ENCODE results near the gene NPEPPS. TPM values are rescaled to one million over a fixed set of nuclear protein-coding genes. Genes with fewer than 3 reads are reported as not detected.
"Not testable (repeated sequence)": the region's sequence is repeated elsewhere in the genome, so short reads cannot be mapped to it uniquely, and the experiment has no call there.

Gene NPEPPS
- total and polyA plus RNA-seq, 2 of the 8 experiments (the other 6 are each of a cell fraction or from before 2014, with no cell fraction given), result 53.6 to 118 TPM

DNA sequence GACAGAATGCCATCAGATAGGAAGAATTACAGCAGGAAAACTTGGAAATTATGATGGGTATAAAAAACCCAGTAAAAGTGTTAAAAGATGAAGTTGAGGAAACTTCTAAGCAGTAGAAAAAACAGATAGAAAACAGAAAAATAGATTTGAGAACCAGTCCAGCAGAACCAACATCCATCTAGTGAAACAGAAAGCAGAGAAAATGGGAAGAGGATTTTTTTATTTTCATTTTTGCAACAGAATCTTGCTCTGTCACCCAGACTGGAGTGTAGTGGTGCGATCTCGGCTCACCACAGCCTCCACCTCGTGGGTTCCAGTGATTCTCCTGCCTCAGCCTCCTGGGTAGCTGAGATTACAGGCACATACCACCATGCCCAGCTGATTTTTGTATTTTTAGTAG is 41.7 kb downstream of the NPEPPS start:
- H4K5ac ChIP-seq (ENCODE audit: insufficient read length, low read depth, low read length); H3K9me3 ChIP-seq (ENCODE audit: insufficient read depth in 2 of 2, low read depth in 1 of 2, low read length in 1 of 2); H3K18ac ChIP-seq (ENCODE audit: extremely low read depth, low read length); H3K23me2 ChIP-seq (ENCODE audit: low read depth, low read length); H2BK120ac ChIP-seq (replicated peaks; ENCODE audit: low read depth, low read length); H3K14ac ChIP-seq (ENCODE audit: insufficient read length); CTCF ChIA-PET (ENCODE audit: partially characterized antibody); H3K79me1 ChIP-seq (ENCODE audit: low read depth, low read length); H3K79me2 ChIP-seq (ENCODE audit: control insufficient read depth in 1 of 2, insufficient read depth in 2 of 2, low read length in 2 of 2); H3K36me3 ChIP-seq (ENCODE audit: control insufficient read depth in 2 of 4, insufficient read depth in 4 of 4, low read length in 3 of 4); FAIRE-seq; DNase-seq (ENCODE audit: low read depth in 1 of 2, low spot score in 2 of 2); H3K4me2 ChIP-seq (ENCODE audit: insufficient read depth in 1 of 2, low read depth in 2 of 2, low read length in 2 of 2); H3K56ac ChIP-seq (replicated peaks; ENCODE audit: insufficient read length, low read depth, low read length); H2AFZ ChIP-seq (ENCODE audit: low read length); H2BK20ac ChIP-seq (ENCODE audit: low read length); H4K91ac ChIP-seq (replicated peaks; ENCODE audit: insufficient read length, low read length); H2BK5ac ChIP-seq (ENCODE audit: low read depth, low read length); H4K20me1 ChIP-seq (replicated peaks in 1 of 2; ENCODE audit: control insufficient read depth in 1 of 2, insufficient read depth in 2 of 2, low read length in 2 of 2); H3K27ac ChIP-seq (ENCODE audit: low read depth, low read length); H2BK15ac ChIP-seq (ENCODE audit: low read length); H3K4me1 ChIP-seq (replicated peaks in 1 of 4; ENCODE audit: control insufficient read depth in 3 of 4, insufficient read depth in 4 of 4, low read length in 3 of 4); H2AK5ac ChIP-seq (ENCODE audit: low read depth, low read length); H3K9ac ChIP-seq (replicated peaks in 1 of 4; ENCODE audit: extremely low read depth in 1 of 4, low read depth in 3 of 4, low read length in 3 of 4); H3K27me3 ChIP-seq (replicated peaks in 1 of 4; ENCODE audit: control insufficient read depth in 3 of 4, extremely low read depth in 1 of 4, insufficient read depth in 3 of 4, low read length in 3 of 4); H4K8ac ChIP-seq (ENCODE audit: extremely low read depth, insufficient read depth, low read length); POLR2A ChIA-PET (ENCODE audit: partially characterized antibody); H2BK12ac ChIP-seq (ENCODE audit: low read depth, low read length); H3K4ac ChIP-seq (replicated peaks; ENCODE audit: insufficient read length, low read depth, low read length); H3K4me3 ChIP-seq (ENCODE audit: extremely low read depth in 1 of 4, insufficient read depth in 2 of 4, low read depth in 3 of 4, low read length in 4 of 4); H3K23ac ChIP-seq (ENCODE audit: insufficient read length): not testable (repeated sequence)
- WGBS, 2 experiments (ENCODE audit: extremely low coverage in 1 of 2, insufficient coverage in 1 of 2, insufficient read length in 1 of 2, insufficient replicate concordance in 2 of 2, low coverage in 1 of 2, low lambda C conversion rate in 2 of 2, missing lambda C conversion rate in 1 of 2), result 96% methylated on average over 3 of the region's 3 CpGs; no CpG with 5 or more reads in 1 of the 2 experiments

DNA sequence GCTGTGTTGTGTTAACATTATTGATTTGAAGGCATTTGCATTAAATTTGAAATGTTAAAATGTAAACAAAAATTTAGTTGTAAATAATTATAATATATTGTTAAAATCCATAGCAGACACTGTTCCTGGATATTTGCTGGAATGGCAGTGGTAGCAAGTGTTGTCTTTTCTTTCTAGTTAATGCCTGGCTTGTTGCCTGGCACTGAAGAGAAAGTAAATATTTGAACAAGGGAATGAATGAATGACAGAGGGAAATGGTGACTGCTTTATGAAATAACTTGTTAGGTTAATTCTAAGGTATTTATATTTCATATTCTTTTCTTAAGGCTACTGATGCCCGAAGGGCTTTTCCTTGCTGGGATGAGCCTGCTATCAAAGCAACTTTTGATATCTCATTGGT is 51.5 kb downstream of the NPEPPS start:
- H2BK12ac ChIP-seq (ENCODE audit: low read depth, low read length); H3K36me3 ChIP-seq (ENCODE audit: control insufficient read depth in 2 of 4, insufficient read depth in 4 of 4, low read length in 3 of 4); H2BK120ac ChIP-seq (replicated peaks; ENCODE audit: low read depth, low read length); H4K8ac ChIP-seq (ENCODE audit: extremely low read depth, insufficient read depth, low read length); H3K18ac ChIP-seq (ENCODE audit: extremely low read depth, low read length); H3K27ac ChIP-seq (ENCODE audit: low read depth, low read length); H3K79me1 ChIP-seq (ENCODE audit: low read depth, low read length); H2BK5ac ChIP-seq (ENCODE audit: low read depth, low read length); H3K56ac ChIP-seq (replicated peaks; ENCODE audit: insufficient read length, low read depth, low read length); H3K14ac ChIP-seq (ENCODE audit: insufficient read length); H3K23me2 ChIP-seq (ENCODE audit: low read depth, low read length); H2BK15ac ChIP-seq (ENCODE audit: low read length); POLR2A ChIA-PET (ENCODE audit: partially characterized antibody); H3K9me3 ChIP-seq (ENCODE audit: insufficient read depth in 2 of 2, low read depth in 1 of 2, low read length in 1 of 2); CTCF ChIA-PET (ENCODE audit: partially characterized antibody); H3K23ac ChIP-seq (ENCODE audit: insufficient read length); H3K4ac ChIP-seq (replicated peaks; ENCODE audit: insufficient read length, low read depth, low read length); H2AK5ac ChIP-seq (ENCODE audit: low read depth, low read length); H3K4me3 ChIP-seq (ENCODE audit: extremely low read depth in 1 of 4, insufficient read depth in 2 of 4, low read depth in 3 of 4, low read length in 4 of 4); H3K4me2 ChIP-seq (ENCODE audit: insufficient read depth in 1 of 2, low read depth in 2 of 2, low read length in 2 of 2); H3K4me1 ChIP-seq (replicated peaks in 1 of 4; ENCODE audit: control insufficient read depth in 3 of 4, insufficient read depth in 4 of 4, low read length in 3 of 4); H3K9ac ChIP-seq (replicated peaks in 1 of 4; ENCODE audit: extremely low read depth in 1 of 4, low read depth in 3 of 4, low read length in 3 of 4); H4K5ac ChIP-seq (ENCODE audit: insufficient read length, low read depth, low read length); H2AFZ ChIP-seq (ENCODE audit: low read length); H3K27me3 ChIP-seq (replicated peaks in 1 of 4; ENCODE audit: control insufficient read depth in 3 of 4, extremely low read depth in 1 of 4, insufficient read depth in 3 of 4, low read length in 3 of 4); H4K20me1 ChIP-seq (replicated peaks in 1 of 2; ENCODE audit: control insufficient read depth in 1 of 2, insufficient read depth in 2 of 2, low read length in 2 of 2); H4K91ac ChIP-seq (replicated peaks; ENCODE audit: insufficient read length, low read length); H3K79me2 ChIP-seq (ENCODE audit: control insufficient read depth in 1 of 2, insufficient read depth in 2 of 2, low read length in 2 of 2); DNase-seq (ENCODE audit: low read depth in 1 of 2, low spot score in 2 of 2); H2BK20ac ChIP-seq (ENCODE audit: low read length): not testable (repeated sequence)
- no CpG with 5 or more reads among the region's 1 CpG for WGBS, 2 experiments (ENCODE audit: extremely low coverage in 1 of 2, insufficient coverage in 1 of 2, insufficient read length in 1 of 2, insufficient replicate concordance in 2 of 2, low coverage in 1 of 2, low lambda C conversion rate in 2 of 2, missing lambda C conversion rate in 1 of 2)
- peak; percentile 24 for FAIRE-seq

All from H1 (cell line).